A673 (cell line): ENCODE data around the gene LRFN5. TPM values are rescaled to one million over a fixed set of nuclear protein-coding genes. Genes with fewer than 3 reads are reported as not detected.
A peak's percentile ranks its signal among the peaks of the same experiment; 100 is the strongest.

ENCODE experiments used
- BruUV-seq: library from RNA; stranded (reverse); fragments of 400-500 nt; replicated peaks from 2 replicates; lab custom pipeline; 2021; lab: Mats Ljungman, UMichigan
- CTCF ChIA-PET: fragments of 300-600 bp; sonication (Branson Sonifier 250); formaldehyde crosslinking; loops from one replicate; lab custom pipeline; 2022; ENCODE audit warnings: antibody characterized with exemption; lab: Charles Lee
- POLR2A ChIA-PET: fragments of 300-600 bp; sonication (Branson Sonifier 250); formaldehyde crosslinking; loops from one replicate; lab custom pipeline; 2022; ENCODE audit warnings: antibody characterized with exemption; ENCODE audit not compliant: low non-redundant PET; lab: Charles Lee
- DNase-seq: peaks from one replicate; pipeline ENCODE4 v3.0.0-alpha.2; 2015; ENCODE audit warnings: low spot score
- H3K27ac ChIP-seq: fragments of 200-600 bp; sonication (generic); 2 replicates; pipeline ENCODE4 v1.5.1; 2016; ENCODE audit warnings: mixed run types, low read depth, mild to moderate bottlenecking, mixed read lengths, antibody characterized with exemption, low read length; ENCODE audit not compliant: poor library complexity, severe bottlenecking
- H3K27me3 ChIP-seq: fragments of 200-600 bp; sonication (generic); replicated peaks from 2 replicates; pipeline ENCODE4 v1.6.1; 2017; ENCODE audit warnings: mixed run types, low read depth, mild to moderate bottlenecking, mixed read lengths, antibody characterized with exemption, low read length; ENCODE audit not compliant: insufficient read depth, poor library complexity
- H3K36me3 ChIP-seq: fragments of 200-600 bp; sonication (generic); 2 replicates; pipeline ENCODE4 v1.6.1; 2016; ENCODE audit warnings: mixed run types, mild to moderate bottlenecking, mixed read lengths, antibody characterized with exemption, low read length; ENCODE audit not compliant: insufficient read depth, poor library complexity, severe bottlenecking
- H3K4me1 ChIP-seq: fragments of 200-600 bp; sonication (generic); 2 replicates; pipeline ENCODE4 v1.6.1; 2017; ENCODE audit warnings: mixed run types, mild to moderate bottlenecking, mixed read lengths, antibody characterized with exemption, low read length; ENCODE audit not compliant: insufficient read depth, poor library complexity, severe bottlenecking
- H3K4me3 ChIP-seq: fragments of 200-600 bp; sonication (generic); 2 replicates; pipeline ENCODE4 v1.5.1; 2016; ENCODE audit warnings: low read depth, mixed run types, mild to moderate bottlenecking, mixed read lengths, low read length; ENCODE audit not compliant: poor library complexity, severe bottlenecking
- H3K9me3 ChIP-seq: fragments of 200-600 bp; sonication (generic); 2 replicates; pipeline ENCODE4 v1.6.1; 2016; ENCODE audit warnings: mixed run types, low read depth, mild to moderate bottlenecking, mixed read lengths, antibody characterized with exemption, low read length; ENCODE audit not compliant: poor library complexity, severe bottlenecking
- CTCF ChIP-seq: fragments of 300-800, 200-600 bp; sonication (generic); conservative IDR thresholded peaks from 2 replicates; pipeline ENCODE4 v1.5.1; 2017; ENCODE audit warnings: low read depth, mild to moderate bottlenecking, antibody characterized with exemption, low read length, moderate library complexity, mixed read lengths
- EZH2 ChIP-seq: fragments of 200-600 bp; sonication (generic); IDR thresholded peaks from 2 replicates; pipeline ENCODE4 v1.6.1; 2017; ENCODE audit warnings: borderline replicate concordance, low read depth, mild to moderate bottlenecking, mixed read lengths, antibody characterized with exemption, low read length; ENCODE audit not compliant: poor library complexity, severe bottlenecking
- intact Hi-C: fragments of 100-400 bp; cut with micrococcal nuclease; formaldehyde crosslinking; loops from one replicate; pipeline ENCODE4 v1.10.0; 2022; ENCODE audit not compliant: unreplicated experiment
- total RNA-seq: library from RNA; stranded (reverse); gene quantifications from 2 replicates; pipeline ENCODE4 v1.2.3, GENCODE V29; 2021

Gene LRFN5
- total RNA-seq, 1 experiment from 2014 or later: 51.3 TPM

- intact Hi-C loops: no loop called here
- Histone ChIP-seq H3K4me3 (no peak overlapping the region), H3K27ac (no peak overlapping the region), H3K4me1 (peaks cover 3% of the 10 kb centered on the region), H3K36me3 (peaks cover 7% of the 10 kb centered on the region), H3K27me3 (no peaks in the 10 kb centered on the region), H3K9me3 (peaks cover 18% of the 10 kb centered on the region)
- ChIA-PET CTCF (no interaction called here), POLR2A (no interaction called here)
- no peak for DNase-seq
- BruUV-seq: no TSS peak
- no peak for TF ChIP-seq CTCF
Measured at GRCh38 chr14:41865894-41866293, 259.2 kb downstream of the LRFN5 start.

GRCh38 chr14:41868396-41868795 lies 261.7 kb downstream of the LRFN5 start:
- Histone ChIP-seq H3K4me3 (no peak overlapping the region), H3K4me1 (peaks cover 20% of the 10 kb centered on the region), H3K27me3 (no peaks in the 10 kb centered on the region), H3K27ac (peak overlapping the region; percentile 6), H3K9me3 (peaks cover 18% of the 10 kb centered on the region), H3K36me3 (peaks cover 7% of the 10 kb centered on the region)
- ChIA-PET POLR2A (no interaction called here), CTCF (no interaction called here)
- intact Hi-C loops: no loop called here
- TF ChIP-seq EZH2 (no peak), CTCF (no peak)
- BruUV-seq: no TSS peak
- peak; percentile 62 for DNase-seq

- DNase-seq: peak; percentile 75
- peaks cover 18% of the 10 kb centered on the region for H3K9me3 ChIP-seq
- peaks cover 40% of the 10 kb centered on the region for H3K4me1 ChIP-seq
- peak overlapping the region; percentile 91 for H3K27ac ChIP-seq
- peak overlapping the region; percentile 13 for H3K4me3 ChIP-seq
- ChIA-PET POLR2A (no interaction called here), CTCF (no interaction called here)
- TF ChIP-seq CTCF: no peak
- TF ChIP-seq EZH2: no peak
- intact Hi-C loops: loop anchor here (5.0 to 10.0 kb wide), 2 partner anchors 56 to 268 kb away; partner anchors contain the start of gene LRFN5
- H3K36me3 ChIP-seq: peaks cover 7% of the 10 kb centered on the region
- TSS peak; percentile 89 for BruUV-seq
- no peaks in the 10 kb centered on the region for H3K27me3 ChIP-seq
Measured at GRCh38 chr14:41872931-41873685, 266.4 kb downstream of the LRFN5 start.
